CD4-positive, alpha-beta T cell treated with Interferon alpha-2 for 1 hour (primary cell): ENCODE results near the gene TPTE.
"Not testable (repeated sequence)": the region's sequence is repeated elsewhere in the genome, so short reads cannot be mapped to it uniquely, and the experiment has no call there.

Experiments used
- DNase-seq, 2 donors: peaks; one replicate each; pipeline ENCODE4 v3.0.0-alpha.2; 2020 to 2022

Gene TPTE

DNA sequence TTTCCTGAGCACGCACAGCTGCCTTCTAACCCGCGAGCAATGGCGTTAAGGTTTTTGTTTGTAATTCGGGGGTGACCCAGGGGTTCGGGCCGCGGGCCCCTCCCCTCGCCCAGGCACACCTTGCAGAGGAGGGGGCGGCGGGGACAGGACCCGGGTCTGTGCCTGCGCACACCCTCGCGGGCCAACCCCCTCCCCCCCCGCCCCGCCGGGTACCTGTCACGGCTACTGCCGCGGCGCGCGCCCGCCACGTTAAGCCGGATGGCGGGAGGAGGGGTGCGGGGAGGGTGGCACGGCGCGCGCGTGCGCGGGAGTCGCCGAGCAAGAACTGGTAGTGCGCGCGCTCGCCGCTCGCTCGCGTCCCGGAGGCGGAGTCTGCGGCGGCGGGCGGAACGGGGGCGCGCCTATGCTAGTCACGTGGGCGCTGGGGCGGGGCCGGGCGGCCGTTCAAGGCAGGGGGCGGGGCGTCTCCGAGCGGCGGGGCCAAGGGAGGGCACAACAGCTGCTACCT is at the start of gene TPTE:
TSS of gene TPTE (plus strand) at position 493 of the 508 bp plus-strand sequence. CDS start 17,141 bp downstream, outside the sequence.
- DNase-seq = peak in 1 of 2 donors; percentile 4

GRCh38 chr21:10471999-10472398 is 49.4 kb upstream of the TPTE start:
- not testable (repeated sequence) for DNase-seq

DNA sequence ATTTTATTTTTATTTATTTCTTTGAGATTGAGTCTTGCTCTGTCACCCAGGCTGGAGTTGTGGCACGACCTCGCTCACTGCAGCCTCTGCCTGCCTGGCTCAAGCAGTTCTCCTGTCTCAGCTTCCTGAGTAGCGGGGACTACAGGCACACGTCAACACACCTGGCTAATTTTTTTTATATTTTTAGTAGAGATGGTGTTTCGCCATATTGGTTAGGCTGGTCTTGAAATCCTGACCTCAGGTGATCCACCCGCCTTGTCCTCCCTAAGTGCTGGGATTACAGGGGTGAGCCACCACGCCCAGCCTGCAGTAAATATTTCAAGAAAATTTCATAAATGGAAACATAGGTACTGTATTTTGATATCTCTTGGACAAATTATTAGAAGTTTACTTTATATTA is 43.6 kb upstream of the TPTE start:
- DNase-seq = not testable (repeated sequence)

GRCh38 chr21:10479875-10480274 is 41.5 kb upstream of the TPTE start:
- not testable (repeated sequence) for DNase-seq

GRCh38 chr21:10484864-10485263 is 36.5 kb upstream of the TPTE start:
- not testable (repeated sequence) for DNase-seq

DNA sequence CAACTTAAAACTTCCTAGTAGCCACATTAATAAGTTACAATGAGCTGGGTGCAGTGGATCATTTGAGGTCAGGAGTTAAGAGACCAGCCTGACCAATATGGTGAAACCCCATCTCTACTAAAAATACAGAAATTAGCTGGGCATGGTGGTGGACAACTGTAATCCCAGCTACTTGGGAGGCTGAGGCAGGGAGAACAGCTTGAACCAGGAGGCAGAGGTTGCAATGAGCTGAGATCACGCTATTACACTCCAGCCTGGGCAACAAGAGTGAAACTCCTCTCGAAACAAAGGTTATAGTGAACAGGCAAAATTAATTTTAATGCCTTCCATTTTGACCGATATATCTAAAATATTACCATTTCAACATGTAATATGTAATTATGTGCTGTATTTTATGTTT is 30.9 kb upstream of the TPTE start:
- not testable (repeated sequence) for DNase-seq

GRCh38 chr21:10511116-10511515 is 10.3 kb upstream of the TPTE start:
- DNase-seq = no peak

GRCh38 chr21:10516889-10517288 is 4.5 kb upstream of the TPTE start:
- not testable (repeated sequence) for DNase-seq

GRCh38 chr21:10517904-10518303 is 3.5 kb upstream of the TPTE start:
- not testable (repeated sequence) for DNase-seq

GRCh38 chr21:10521835-10522500 is 585 bp downstream of the TPTE start:
- not testable (repeated sequence) for DNase-seq

DNA sequence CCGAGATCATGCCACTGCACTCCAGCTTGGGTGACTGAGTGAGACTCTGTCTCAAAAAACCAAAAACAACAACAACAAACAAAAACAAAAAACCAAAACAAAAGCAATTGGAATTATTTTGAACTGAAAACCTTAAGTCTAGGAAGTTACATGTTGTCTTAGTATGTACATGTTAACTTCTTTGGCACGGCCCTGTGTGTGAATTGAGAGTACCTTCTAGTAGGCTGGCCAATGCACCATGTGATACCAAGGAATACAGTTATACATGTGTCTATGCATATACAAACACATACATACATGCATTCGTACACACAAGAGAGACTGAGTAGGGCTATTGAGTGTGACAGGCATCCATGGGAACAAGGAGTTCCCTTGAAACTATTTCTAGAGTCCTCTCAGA is 18.6 kb downstream of the TPTE start:
- no peak for DNase-seq

- DNase-seq = not testable (repeated sequence)
Measured at GRCh38 chr21:10544376-10544775, 23.0 kb downstream of the TPTE start.

DNA sequence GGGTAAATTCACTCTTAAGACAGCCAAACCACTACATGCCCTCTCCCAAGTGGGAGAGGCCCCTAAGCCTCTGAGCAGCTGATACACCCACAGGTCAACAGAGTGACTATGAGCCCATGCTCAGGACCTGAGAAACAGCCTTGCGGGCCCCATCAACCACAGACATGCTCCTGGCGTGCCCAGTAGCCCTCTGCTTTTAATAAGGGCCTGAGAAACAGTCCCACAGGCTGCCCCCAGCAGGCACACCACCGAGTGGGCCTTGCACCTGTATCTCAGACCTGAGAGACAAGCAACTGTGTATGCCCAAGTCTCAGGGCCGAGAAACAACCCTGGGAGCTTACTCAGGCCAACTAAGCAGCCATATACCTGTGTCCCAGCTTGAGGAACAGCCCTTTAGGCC is 26.5 kb downstream of the TPTE start:
- not testable (repeated sequence) for DNase-seq

- not testable (repeated sequence) for DNase-seq
Measured at GRCh38 chr21:10548331-10548954, 27.1 kb downstream of the TPTE start.

DNA sequence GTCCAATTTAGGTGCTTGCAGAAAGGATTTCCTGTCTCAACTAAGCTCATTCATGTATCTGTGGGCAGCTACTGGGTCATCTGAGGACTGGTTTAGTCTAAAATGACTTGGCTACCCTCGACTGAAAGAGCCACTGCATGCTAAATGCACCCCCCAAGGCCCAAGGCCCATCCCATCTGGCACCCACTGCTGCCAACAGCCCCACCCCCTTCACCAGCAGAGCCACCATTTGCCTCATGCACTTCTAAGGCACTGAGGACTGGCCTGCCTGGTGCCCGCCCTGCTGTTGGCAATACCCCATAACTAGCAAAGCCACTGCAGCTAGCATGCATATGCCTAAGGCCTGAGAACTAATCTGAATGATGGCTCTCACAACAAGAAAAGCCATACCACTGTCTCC is 49.4 kb downstream of the TPTE start:
- not testable (repeated sequence) for DNase-seq

GRCh38 chr21:10574531-10575310 is 53.3 kb downstream of the TPTE start:
- not testable (repeated sequence) for DNase-seq

DNA sequence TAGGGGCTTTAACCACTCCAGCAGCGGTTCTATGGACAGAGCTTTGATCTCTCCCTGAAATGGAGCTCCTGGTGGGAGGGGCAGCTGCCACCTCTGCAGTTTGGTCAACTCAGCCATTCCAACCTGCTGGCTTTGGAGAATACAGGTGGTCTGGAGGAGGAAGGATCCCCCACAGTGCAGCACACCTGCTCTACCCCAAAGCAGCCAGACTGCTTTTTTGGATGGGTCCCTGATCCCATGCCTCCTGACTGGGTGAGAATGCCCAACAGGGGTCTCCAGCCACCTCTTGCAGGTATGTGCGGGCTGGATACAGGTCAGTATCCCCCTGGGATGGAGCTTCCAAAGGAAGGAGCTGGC is 53.9 kb downstream of the TPTE start:
- no peak for DNase-seq

DNA sequence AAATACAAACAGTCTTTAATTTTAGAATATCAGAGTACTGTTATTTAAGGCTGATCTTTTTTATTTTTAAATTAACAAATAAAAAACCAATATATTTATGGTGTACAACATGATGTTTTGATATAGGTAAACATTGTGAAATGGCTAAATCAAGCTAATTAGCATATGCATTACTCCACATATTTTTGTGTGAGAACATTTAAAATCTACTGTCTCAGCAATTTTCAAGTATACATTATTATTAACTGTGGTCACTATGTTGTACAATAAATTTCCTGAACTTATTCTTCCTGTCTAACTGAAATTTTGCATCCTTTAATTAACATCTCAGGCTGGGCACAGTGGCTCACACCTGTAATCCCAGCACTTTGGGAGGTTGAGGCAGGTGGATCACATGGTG is 57.5 kb downstream of the TPTE start:
- DNase-seq = not testable (repeated sequence)

DNA sequence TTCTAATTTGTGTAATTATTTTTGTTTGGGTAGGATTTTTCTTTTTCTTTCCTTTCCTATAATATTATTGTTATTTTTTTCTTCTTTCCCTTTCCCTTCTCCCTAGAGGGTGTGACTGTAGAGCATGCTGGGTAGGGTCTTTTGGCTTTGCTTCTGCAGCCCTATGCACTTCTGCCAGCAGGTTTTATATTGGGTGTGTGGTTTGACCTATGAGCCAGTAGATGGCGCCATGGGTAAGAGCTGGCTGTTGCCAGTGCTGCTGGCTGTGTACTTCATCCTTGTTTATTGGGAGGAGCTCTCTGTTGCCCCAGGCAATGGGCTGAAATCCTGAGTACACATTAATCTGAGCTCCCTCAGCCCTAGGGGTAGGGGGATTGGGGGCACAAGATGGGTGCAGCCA is 67.7 kb downstream of the TPTE start:
- DNase-seq = not testable (repeated sequence)

DNA sequence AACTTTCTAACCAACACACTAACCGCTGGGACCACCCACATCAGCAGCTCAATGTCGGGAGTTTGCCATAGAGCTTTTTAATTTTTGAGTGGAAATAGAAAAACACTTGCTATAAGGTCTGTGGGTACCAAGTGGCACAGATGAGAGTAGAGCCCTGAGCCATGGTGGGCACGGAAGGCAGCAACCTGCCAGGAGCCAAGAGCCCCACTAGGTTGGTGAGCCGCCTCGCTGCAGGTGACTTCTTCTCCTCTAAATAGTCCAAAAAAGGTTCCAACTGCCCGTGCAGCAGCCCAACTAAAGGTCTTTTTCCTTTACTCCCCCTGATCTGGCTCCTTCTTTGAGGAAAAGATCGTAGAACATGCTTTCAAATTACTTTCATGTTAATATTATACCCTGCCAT is 85.7 kb downstream of the TPTE start:
- not testable (repeated sequence) for DNase-seq

- not testable (repeated sequence) for DNase-seq
Measured at GRCh38 chr21:10614285-10614684, 92.9 kb downstream of the TPTE start.

GRCh38 chr21:10616061-10616460 is 94.7 kb downstream of the TPTE start:
- not testable (repeated sequence) for DNase-seq

DNA sequence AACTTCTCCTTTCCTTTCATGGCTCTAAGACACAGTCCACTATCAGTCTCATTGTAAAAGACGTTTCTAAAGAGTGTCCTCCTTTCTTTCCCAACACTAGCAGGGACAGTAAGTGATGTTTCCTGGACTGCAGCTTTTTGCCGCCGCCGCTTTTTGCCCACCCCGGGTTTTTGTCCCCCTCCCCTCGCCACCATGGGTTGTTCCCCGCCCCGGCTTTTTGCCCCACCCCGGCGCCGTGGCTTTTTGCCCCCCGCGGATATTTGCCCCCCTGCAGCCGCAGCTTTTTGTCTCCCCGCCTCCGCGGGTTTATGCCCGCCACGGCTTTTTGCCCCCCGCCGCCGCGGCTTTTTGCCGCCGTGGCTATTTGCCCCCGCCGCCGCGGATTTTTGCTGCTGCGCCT is 95.2 kb downstream of the TPTE start:
- DNase-seq = no peak
